Breast epithelium (tissue), 3 donors: Measurements from ENCODE around the gene MSX1.

Experiments used
- POLR2A ChIP-seq: fragments of 450-650 bp; IDR thresholded peaks from one replicate; pipeline ENCODE4 v1.6.1; 2016; ENCODE audit warnings: antibody characterized with exemption, mild to moderate bottlenecking, moderate library complexity
- POLR2AphosphoS5 ChIP-seq, 3 donors: sonication (generic); formaldehyde crosslinking; IDR thresholded peaks; one replicate each; pipeline ENCODE4 v1.6.1; 2017; ENCODE audit warnings: antibody characterized with exemption in 3 of 3
- TF ChIP-seq, protein P1 (sequence below), 3 donors: fragments of 450-650 bp; IDR thresholded peaks; one replicate each; pipeline ENCODE4 v1.5.1; 2016 to 2017; ENCODE audit warnings: antibody characterized with exemption in 3 of 3, mild to moderate bottlenecking in 3 of 3, moderate library complexity in 3 of 3

GRCh38 chr4:4893721-4894120 lies 34.3 kb downstream of the MSX1 start:
- TF ChIP-seq, protein P1, sequence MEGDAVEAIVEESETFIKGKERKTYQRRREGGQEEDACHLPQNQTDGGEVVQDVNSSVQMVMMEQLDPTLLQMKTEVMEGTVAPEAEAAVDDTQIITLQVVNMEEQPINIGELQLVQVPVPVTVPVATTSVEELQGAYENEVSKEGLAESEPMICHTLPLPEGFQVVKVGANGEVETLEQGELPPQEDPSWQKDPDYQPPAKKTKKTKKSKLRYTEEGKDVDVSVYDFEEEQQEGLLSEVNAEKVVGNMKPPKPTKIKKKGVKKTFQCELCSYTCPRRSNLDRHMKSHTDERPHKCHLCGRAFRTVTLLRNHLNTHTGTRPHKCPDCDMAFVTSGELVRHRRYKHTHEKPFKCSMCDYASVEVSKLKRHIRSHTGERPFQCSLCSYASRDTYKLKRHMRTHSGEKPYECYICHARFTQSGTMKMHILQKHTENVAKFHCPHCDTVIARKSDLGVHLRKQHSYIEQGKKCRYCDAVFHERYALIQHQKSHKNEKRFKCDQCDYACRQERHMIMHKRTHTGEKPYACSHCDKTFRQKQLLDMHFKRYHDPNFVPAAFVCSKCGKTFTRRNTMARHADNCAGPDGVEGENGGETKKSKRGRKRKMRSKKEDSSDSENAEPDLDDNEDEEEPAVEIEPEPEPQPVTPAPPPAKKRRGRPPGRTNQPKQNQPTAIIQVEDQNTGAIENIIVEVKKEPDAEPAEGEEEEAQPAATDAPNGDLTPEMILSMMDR (IDR thresholded peaks at IDR 0.05): no peak
- TF ChIP-seq POLR2A (no peak), POLR2AphosphoS5 (IDR thresholded peaks at IDR 0.05) (no peak)
